ENCODE measurements around the gene OPALIN. TPM values are rescaled to one million over a fixed set of nuclear protein-coding genes. Genes with fewer than 3 reads are reported as not detected.

Gene OPALIN
- total and polyA plus RNA-seq, 2 donors (not counting 1 experiment from before 2014, with no cell fraction given): not detected

DNA sequence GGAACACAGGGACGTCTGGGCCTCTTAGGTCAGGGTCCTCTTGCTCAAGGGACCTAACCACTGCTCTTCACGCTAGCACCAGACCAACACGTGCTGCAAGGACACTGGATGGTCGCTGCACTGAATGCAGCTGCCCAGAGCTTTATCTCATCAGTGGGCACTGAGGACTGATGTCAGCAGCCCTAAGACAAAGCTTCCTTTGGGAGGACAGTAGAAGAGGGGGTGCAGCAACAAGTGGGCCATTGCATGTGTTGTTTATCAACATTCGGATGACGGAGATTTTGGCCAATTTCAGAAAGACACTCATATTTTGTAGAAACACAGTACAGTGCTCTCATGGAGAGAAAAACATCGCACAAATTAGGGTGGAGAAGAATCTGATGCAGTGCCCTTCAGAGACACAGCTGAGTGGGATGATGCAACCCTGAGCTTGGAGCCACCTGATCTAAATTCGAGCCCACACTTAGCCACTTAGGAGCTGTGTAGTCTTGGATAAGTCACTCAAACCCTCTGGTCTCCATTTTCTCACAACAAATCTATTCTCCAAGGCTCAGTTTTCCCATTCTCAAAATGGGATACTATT is 1.7 kb downstream of the OPALIN start:
- no peaks in the 10 kb centered on the region for H3K9me3 Mint-ChIP-seq (ENCODE audit: insufficient read depth)
- TF ChIP-seq, protein P1, sequence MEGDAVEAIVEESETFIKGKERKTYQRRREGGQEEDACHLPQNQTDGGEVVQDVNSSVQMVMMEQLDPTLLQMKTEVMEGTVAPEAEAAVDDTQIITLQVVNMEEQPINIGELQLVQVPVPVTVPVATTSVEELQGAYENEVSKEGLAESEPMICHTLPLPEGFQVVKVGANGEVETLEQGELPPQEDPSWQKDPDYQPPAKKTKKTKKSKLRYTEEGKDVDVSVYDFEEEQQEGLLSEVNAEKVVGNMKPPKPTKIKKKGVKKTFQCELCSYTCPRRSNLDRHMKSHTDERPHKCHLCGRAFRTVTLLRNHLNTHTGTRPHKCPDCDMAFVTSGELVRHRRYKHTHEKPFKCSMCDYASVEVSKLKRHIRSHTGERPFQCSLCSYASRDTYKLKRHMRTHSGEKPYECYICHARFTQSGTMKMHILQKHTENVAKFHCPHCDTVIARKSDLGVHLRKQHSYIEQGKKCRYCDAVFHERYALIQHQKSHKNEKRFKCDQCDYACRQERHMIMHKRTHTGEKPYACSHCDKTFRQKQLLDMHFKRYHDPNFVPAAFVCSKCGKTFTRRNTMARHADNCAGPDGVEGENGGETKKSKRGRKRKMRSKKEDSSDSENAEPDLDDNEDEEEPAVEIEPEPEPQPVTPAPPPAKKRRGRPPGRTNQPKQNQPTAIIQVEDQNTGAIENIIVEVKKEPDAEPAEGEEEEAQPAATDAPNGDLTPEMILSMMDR (IDR thresholded peaks at IDR 0.05): no peak
- no peak for TF ChIP-seq EZH2 (IDR thresholded peaks at IDR 0.05; ENCODE audit: borderline replicate concordance, insufficient read depth, low read depth, low read length, poor library complexity, severe bottlenecking)
- ChIA-PET CTCF (interaction anchor here (1.8 kb wide), 1 partner anchor 128 kb away, joined by 6 read pairs; no protein-coding TSS in a partner anchor), POLR2A (no interaction called here)
- H3K27me3 Mint-ChIP-seq: peaks cover 24% of the 10 kb centered on the region
- Histone ChIP-seq H3K36me3 (replicated peaks in 1 of 2; ENCODE audit: control extremely low read depth in 1 of 2, control insufficient read depth in 1 of 2, extremely low read depth in 1 of 2, insufficient read depth in 2 of 2, low read length in 1 of 2) (no peaks in the 10 kb centered on the region), H3K4me2 (replicated peaks; ENCODE audit: low read depth, low read length, poor library complexity, severe bottlenecking) (no peak overlapping the region), H2AFZ (ENCODE audit: insufficient read depth, low read depth, low read length, poor library complexity, severe bottlenecking) (no peak overlapping the region), H3K27ac (ENCODE audit: low read length in 2 of 2) (no peak overlapping the region), H3K9ac (ENCODE audit: low read length) (no peak overlapping the region), H3K4me3 (ENCODE audit: control extremely low read depth in 1 of 5, extremely low read depth in 1 of 5, insufficient read depth in 1 of 5, low read depth in 2 of 5, low read length in 4 of 5) (no peak overlapping the region), H3K9me3 (ENCODE audit: control extremely low read depth in 1 of 3, control insufficient read depth in 2 of 3, insufficient read depth in 1 of 3, low read length in 2 of 3) (no peaks in the 10 kb centered on the region), H3K27me3 (replicated peaks in 1 of 4; ENCODE audit: control extremely low read depth in 1 of 4, control insufficient read depth in 3 of 4, insufficient read depth in 4 of 4, low read length in 3 of 4) (peaks cover 0 to 10% (median 1%) of the 10 kb centered on the region in 4 experiments), H3K4me1 (ENCODE audit: control insufficient read depth in 2 of 2, insufficient read depth in 2 of 2, low read length in 2 of 2) (no peaks in the 10 kb centered on the region), H3K79me2 (ENCODE audit: control insufficient read depth, insufficient read depth, low read length) (no peaks in the 10 kb centered on the region), H4K20me1 (ENCODE audit: control insufficient read depth, insufficient read depth, low read length, poor library complexity, severe bottlenecking) (no peaks in the 10 kb centered on the region)
- DNase-seq (no peak), ATAC-seq (ENCODE audit: low read depth) (no peak)
- no peaks in the 10 kb centered on the region for H3K4me1 Mint-ChIP-seq
- intact Hi-C loops (cut with micrococcal nuclease): no loop called here
- H3K4me3 Mint-ChIP-seq: no peak overlapping the region
- H3K27ac Mint-ChIP-seq: no peak overlapping the region
- 73% methylated on average over 6 of the region's 8 CpGs for WGBS (ENCODE audit: insufficient coverage)

DNA sequence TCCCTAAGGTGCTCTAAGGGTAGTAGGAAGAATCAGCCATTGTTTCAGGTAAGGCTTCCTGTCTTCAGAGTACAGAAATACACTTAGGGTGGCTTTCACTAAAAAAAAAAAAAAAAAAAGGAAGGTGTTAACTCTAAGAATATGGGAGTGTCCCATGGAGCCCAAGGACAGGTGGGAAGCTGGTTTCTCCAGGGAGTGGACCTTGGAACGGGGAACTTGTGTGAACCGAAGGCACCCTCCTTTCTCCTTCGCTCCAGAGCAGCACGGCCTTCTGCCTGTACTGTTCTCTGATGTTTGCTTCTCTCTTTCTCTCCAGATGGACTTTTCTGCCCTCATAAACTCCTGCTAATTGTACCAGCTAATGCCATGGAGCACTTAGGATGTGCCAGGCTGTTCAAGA is 6.2 kb downstream of the OPALIN start:
- no peak for DNase-seq
- intact Hi-C loops (cut with micrococcal nuclease): no loop called here
- CTCF ChIA-PET: interaction anchor here (0.9 kb wide), 1 partner anchor 15 kb away, joined by 3 read pairs; no protein-coding TSS in a partner anchor
- Histone ChIP-seq H3K4me1 (ENCODE audit: control insufficient read depth in 2 of 2, insufficient read depth in 2 of 2, low read length in 2 of 2) (no peaks in the 10 kb centered on the region), H3K36me3 (replicated peaks in 1 of 2; ENCODE audit: control extremely low read depth in 1 of 2, control insufficient read depth in 1 of 2, extremely low read depth in 1 of 2, insufficient read depth in 2 of 2, low read length in 1 of 2) (no peaks in the 10 kb centered on the region), H2AFZ (ENCODE audit: insufficient read depth, low read depth, low read length, poor library complexity, severe bottlenecking) (no peak overlapping the region), H3K27me3 (replicated peaks in 1 of 4; ENCODE audit: control extremely low read depth in 1 of 4, control insufficient read depth in 3 of 4, insufficient read depth in 4 of 4, low read length in 3 of 4) (peaks cover 0 to 4% (median 3%) of the 10 kb centered on the region in 4 experiments), H3K79me2 (ENCODE audit: control insufficient read depth, insufficient read depth, low read length) (no peaks in the 10 kb centered on the region), H3K9ac (ENCODE audit: low read length) (no peak overlapping the region), H3K9me3 (ENCODE audit: control extremely low read depth in 1 of 3, control insufficient read depth in 2 of 3, insufficient read depth in 1 of 3, low read length in 2 of 3) (peaks cover 0 to under 1% (median 0%) of the 10 kb centered on the region in 3 donors), H3K4me3 (ENCODE audit: control extremely low read depth in 1 of 5, extremely low read depth in 1 of 5, insufficient read depth in 1 of 5, low read depth in 2 of 5, low read length in 4 of 5) (no peak overlapping the region), H3K4me2 (replicated peaks; ENCODE audit: low read depth, low read length, poor library complexity, severe bottlenecking) (no peak overlapping the region), H4K20me1 (ENCODE audit: control insufficient read depth, insufficient read depth, low read length, poor library complexity, severe bottlenecking) (no peaks in the 10 kb centered on the region), H3K27ac (ENCODE audit: low read length in 2 of 2) (no peak overlapping the region)
- Mint-ChIP-seq H3K4me3 (no peak overlapping the region), H3K4me1 (no peaks in the 10 kb centered on the region), H3K27me3 (peaks cover 31% of the 10 kb centered on the region), H3K9me3 (ENCODE audit: insufficient read depth) (no peaks in the 10 kb centered on the region), H3K27ac (no peak overlapping the region)
- TF ChIP-seq EZH2 (IDR thresholded peaks at IDR 0.05; ENCODE audit: borderline replicate concordance, insufficient read depth, low read depth, low read length, poor library complexity, severe bottlenecking): no peak
- TF ChIP-seq, protein P1 (IDR thresholded peaks at IDR 0.05): no peak
- POLR2A ChIA-PET: no interaction called here
- ATAC-seq (ENCODE audit: low read depth): no peak
- 75% methylated on average over 4 of the region's 4 CpGs for WGBS (ENCODE audit: insufficient coverage)
